Activated CD4-positive, alpha-beta T cell treated with anti-CD3 and anti-CD28 coated beads, Interleukin-2, amount 50 U/mL, for 48 hours (primary cell): ENCODE data around the gene TMC1.
"Not testable (repeated sequence)": the region's sequence is repeated elsewhere in the genome, so short reads cannot be mapped to it uniquely, and the experiment has no call there.

Experiments
- DNase-seq, 2 experiments: peaks; one replicate each; pipeline ENCODE4 v3.0.0-alpha.2; 2020

The TMC1 gene

GRCh38 chr9:72827950-72828731 is 306.7 kb downstream of the TMC1 start:
- DNase-seq = no peak

GRCh38 chr9:72834994-72835393 is 313.6 kb downstream of the TMC1 start:
- DNase-seq = no peak

- DNase-seq = no peak
These were observed 315.4 kb downstream of the TMC1 start for GRCh38 chr9:72836790-72837189.

- no peak for DNase-seq
These were observed 317.7 kb downstream of the TMC1 start for GRCh38 chr9:72839085-72839484.

- DNase-seq = no peak
These were observed 322.4 kb downstream of the TMC1 start for GRCh38 chr9:72843520-72844439.

GRCh38 chr9:72844440-72844768 is 323.0 kb downstream of the TMC1 start:
- no peak for DNase-seq

GRCh38 chr9:72845052-72845451 is 323.6 kb downstream of the TMC1 start:
- DNase-seq = not testable (repeated sequence)

- not testable (repeated sequence) for DNase-seq
These were observed 328.8 kb downstream of the TMC1 start for GRCh38 chr9:72850209-72850608.

- DNase-seq = no peak
These were observed 333.9 kb downstream of the TMC1 start for GRCh38 chr9:72855321-72855720.

- DNase-seq = no peak
These were observed 334.6 kb downstream of the TMC1 start for GRCh38 chr9:72855890-72856523.

- no peak for DNase-seq
These were observed 335.7 kb downstream of the TMC1 start for GRCh38 chr9:72856972-72857623.

- DNase-seq = no peak
These were observed 336.2 kb downstream of the TMC1 start for GRCh38 chr9:72857624-72857996.

- no peak for DNase-seq
These were observed 336.9 kb downstream of the TMC1 start for GRCh38 chr9:72858089-72858912.

GRCh38 chr9:72862788-72863187 is 341.4 kb downstream of the TMC1 start:
- not testable (repeated sequence) for DNase-seq

GRCh38 chr9:72863456-72864094 is 342.2 kb downstream of the TMC1 start:
- DNase-seq = no peak

- no peak for DNase-seq
These were observed 342.9 kb downstream of the TMC1 start for GRCh38 chr9:72864327-72864726.

GRCh38 chr9:72871685-72872084 is 350.3 kb downstream of the TMC1 start:
- no peak for DNase-seq

- DNase-seq = no peak
These were observed 351.3 kb downstream of the TMC1 start for GRCh38 chr9:72872718-72873117.

GRCh38 chr9:72873456-72873855 is 352.0 kb downstream of the TMC1 start:
- no peak for DNase-seq

- no peak for DNase-seq
These were observed 352.9 kb downstream of the TMC1 start for GRCh38 chr9:72874344-72874743.

GRCh38 chr9:72875221-72875620 is 353.8 kb downstream of the TMC1 start:
- no peak for DNase-seq

GRCh38 chr9:72880821-72881220 is 359.4 kb downstream of the TMC1 start:
- DNase-seq = no peak
